Caco-2 (cell line): ENCODE measurements around the gene CHIC2. TPM values are rescaled to one million over a fixed set of nuclear protein-coding genes. Genes with fewer than 3 reads are reported as not detected.
A peak's percentile ranks its signal among the peaks of the same experiment; 100 is the strongest.
"Not testable (repeated sequence)": the region's sequence is repeated elsewhere in the genome, so short reads cannot be mapped to it uniquely, and the experiment has no call there.

Experiments used
- BruUV-seq: library from RNA; stranded (reverse); fragments of 400-500 nt; replicated peaks from 2 replicates; lab custom pipeline; 2021; lab: Mats Ljungman, UMichigan
- CTCF ChIA-PET: fragments of 300-600 bp; sonication (Branson Sonifier 250); formaldehyde crosslinking; loops from one replicate; lab custom pipeline; 2022; ENCODE audit warnings: antibody characterized with exemption; lab: Charles Lee
- POLR2A ChIA-PET: fragments of 300-600 bp; sonication (Branson Sonifier 250); formaldehyde crosslinking; loops from one replicate; lab custom pipeline; 2022; ENCODE audit warnings: antibody characterized with exemption; lab: Charles Lee
- DNase-seq, 2 experiments: peaks; one replicate each; pipeline versions ENCODE4 v3.0.0 to v3.0.0-alpha.2; 2020 to 2022
- H3K27me3 ChIP-seq: replicated peaks from 2 replicates; pipeline ENCODE4 v1.6.0; 2011; ENCODE audit warnings: low read length; ENCODE audit not compliant: control insufficient read depth, insufficient read depth
- H3K36me3 ChIP-seq: 2 replicates; pipeline ENCODE4 v1.5.1; 2011; ENCODE audit warnings: low read length; ENCODE audit not compliant: control insufficient read depth, insufficient read depth
- H3K4me1 ChIP-seq: fragments of 250-450 bp; sonication (Bioruptor Pico); 2 replicates; pipeline ENCODE4 v1.5.1; 2020; ENCODE audit warnings: mild to moderate bottlenecking
- H3K4me3 ChIP-seq: 2 replicates; pipeline ENCODE4 v1.5.1; 2011; ENCODE audit warnings: low read depth, mild to moderate bottlenecking, control low read depth, low read length
- H3K9me3 ChIP-seq: fragments of 250-450 bp; sonication (Bioruptor Pico); 2 replicates; pipeline ENCODE4 v1.5.1; 2020; ENCODE audit warnings: mild to moderate bottlenecking, moderate library complexity
- H3K27ac Mint-ChIP-seq: one replicate; pipeline ENCODE4 v1.8.0; 2022; ENCODE audit warnings: mixed read lengths; ENCODE audit not compliant: unreplicated experiment
- H3K27me3 Mint-ChIP-seq: one replicate; pipeline ENCODE4 v1.8.0; 2022; ENCODE audit warnings: mixed read lengths; ENCODE audit not compliant: insufficient read depth, unreplicated experiment
- H3K36me3 Mint-ChIP-seq: one replicate; pipeline ENCODE4 v1.8.0; 2022; ENCODE audit warnings: mild to moderate bottlenecking, mixed read lengths; ENCODE audit not compliant: insufficient read depth, unreplicated experiment
- H3K4me1 Mint-ChIP-seq: one replicate; pipeline ENCODE4 v1.8.0; 2022; ENCODE audit warnings: low read depth, mixed read lengths; ENCODE audit not compliant: unreplicated experiment
- H3K4me3 Mint-ChIP-seq: one replicate; pipeline ENCODE4 v1.8.0; 2022; ENCODE audit warnings: mild to moderate bottlenecking, moderate library complexity, mixed read lengths; ENCODE audit not compliant: unreplicated experiment
- H3K9me3 Mint-ChIP-seq: one replicate; pipeline ENCODE4 v1.8.0; 2022; ENCODE audit warnings: mixed read lengths; ENCODE audit not compliant: unreplicated experiment
- intact Hi-C: fragments of 100-400 bp; cut with micrococcal nuclease; formaldehyde crosslinking; loops from one replicate; pipeline ENCODE4 v1.10.0; 2022; ENCODE audit not compliant: unreplicated experiment
- total RNA-seq: library from RNA; stranded (reverse); gene quantifications from 2 replicates; pipeline ENCODE4 v1.2.3, GENCODE V29; 2022
- TF ChIP-seq, protein P1 (sequence below), 2 experiments: fragments of 200-600 bp in 1 of 2; IDR thresholded peaks; 1 replicate in 1 of 2; 2 replicates in 1 of 2; pipeline versions ENCODE4 v1.5.1 to v1.8.0; 2011 to 2022; ENCODE audit warnings: antibody characterized with exemption in 1 of 2, control low read depth in 1 of 2, inconsistent platforms in 1 of 2, low read depth in 1 of 2, low read length in 1 of 2, mild to moderate bottlenecking in 1 of 2, moderate library complexity in 1 of 2; ENCODE audit not compliant: insufficient read depth in 1 of 2, severe bottlenecking in 1 of 2, unreplicated experiment in 1 of 2

Gene CHIC2
- total RNA-seq, 1 experiment from 2014 or later, result 30.0 TPM

DNA sequence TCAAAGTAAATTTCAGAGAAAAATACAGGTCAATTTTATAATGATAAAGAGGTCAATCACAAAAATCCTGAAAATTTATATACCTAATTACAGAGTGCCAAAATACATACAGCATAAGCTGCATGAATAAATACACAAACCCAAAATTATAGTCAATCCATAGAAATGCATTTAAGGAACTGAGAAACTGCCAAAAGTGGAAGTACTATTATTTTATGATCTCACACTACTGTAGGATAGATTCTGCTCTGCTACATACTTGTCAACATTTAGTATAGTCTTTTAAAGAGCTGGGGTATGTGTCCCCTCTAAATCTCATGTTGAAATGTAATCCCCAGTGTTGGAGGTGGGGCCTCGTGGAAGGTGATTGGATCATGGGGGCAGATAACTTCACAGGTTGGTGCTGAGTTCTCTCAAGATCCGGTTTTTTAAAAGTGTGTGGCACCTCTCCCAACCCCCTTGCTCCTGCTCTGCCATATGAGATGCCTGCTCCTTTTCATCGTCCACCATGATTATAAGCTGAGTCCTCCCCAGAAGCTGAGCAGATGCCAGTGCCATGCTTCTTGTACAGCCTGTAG is 31.8 kb downstream of the CHIC2 start:
- no peaks in the 10 kb centered on the region for H3K36me3 ChIP-seq
- Mint-ChIP-seq H3K4me3 (no peak overlapping the region), H3K4me1 (peaks cover 7% of the 10 kb centered on the region), H3K27me3 (no peaks in the 10 kb centered on the region), H3K9me3 (no peaks in the 10 kb centered on the region), H3K27ac (peak overlapping the region; percentile 75), H3K36me3 (peaks cover 32% of the 10 kb centered on the region)
- intact Hi-C loops, result no loop called here
- DNase-seq, result no peak
- no peaks in the 10 kb centered on the region for H3K27me3 ChIP-seq
- no peaks in the 10 kb centered on the region; the same call in 1 of the 2 replicates for H3K9me3 ChIP-seq
- POLR2A ChIA-PET, result no interaction called here
- no peaks in the 10 kb centered on the region for H3K4me1 ChIP-seq
- no TSS peak for BruUV-seq
- H3K4me3 ChIP-seq, result no peak overlapping the region
- CTCF ChIA-PET, result no interaction called here
- TF ChIP-seq, protein P1, sequence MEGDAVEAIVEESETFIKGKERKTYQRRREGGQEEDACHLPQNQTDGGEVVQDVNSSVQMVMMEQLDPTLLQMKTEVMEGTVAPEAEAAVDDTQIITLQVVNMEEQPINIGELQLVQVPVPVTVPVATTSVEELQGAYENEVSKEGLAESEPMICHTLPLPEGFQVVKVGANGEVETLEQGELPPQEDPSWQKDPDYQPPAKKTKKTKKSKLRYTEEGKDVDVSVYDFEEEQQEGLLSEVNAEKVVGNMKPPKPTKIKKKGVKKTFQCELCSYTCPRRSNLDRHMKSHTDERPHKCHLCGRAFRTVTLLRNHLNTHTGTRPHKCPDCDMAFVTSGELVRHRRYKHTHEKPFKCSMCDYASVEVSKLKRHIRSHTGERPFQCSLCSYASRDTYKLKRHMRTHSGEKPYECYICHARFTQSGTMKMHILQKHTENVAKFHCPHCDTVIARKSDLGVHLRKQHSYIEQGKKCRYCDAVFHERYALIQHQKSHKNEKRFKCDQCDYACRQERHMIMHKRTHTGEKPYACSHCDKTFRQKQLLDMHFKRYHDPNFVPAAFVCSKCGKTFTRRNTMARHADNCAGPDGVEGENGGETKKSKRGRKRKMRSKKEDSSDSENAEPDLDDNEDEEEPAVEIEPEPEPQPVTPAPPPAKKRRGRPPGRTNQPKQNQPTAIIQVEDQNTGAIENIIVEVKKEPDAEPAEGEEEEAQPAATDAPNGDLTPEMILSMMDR (IDR thresholded peaks at IDR 0.05; ENCODE audit: insufficient read depth in 1 of 2, low read depth in 1 of 2, low read length in 1 of 2, severe bottlenecking in 1 of 2, unreplicated experiment in 1 of 2), result no peak

DNA sequence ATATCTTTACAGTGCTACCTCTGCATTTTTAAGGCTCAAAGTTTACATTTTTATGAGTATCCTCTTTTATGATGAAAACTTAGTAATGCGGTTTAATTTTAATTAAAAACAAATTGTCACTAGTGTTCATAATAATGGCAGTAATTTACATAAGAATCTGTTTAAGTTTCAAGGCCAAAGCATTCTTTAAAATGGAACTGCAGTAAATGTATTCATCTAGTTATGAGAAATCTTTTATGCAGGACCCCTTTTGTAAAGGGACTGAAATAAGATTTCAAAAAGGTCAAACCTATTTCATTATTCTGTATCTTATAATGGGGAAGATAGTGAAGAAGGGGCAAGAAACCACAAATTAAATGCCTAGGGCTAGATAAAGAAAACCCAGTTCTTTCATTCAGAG is 37.1 kb downstream of the CHIC2 start:
- Mint-ChIP-seq H3K27ac (no peak overlapping the region), H3K9me3 (peaks cover 9% of the 10 kb centered on the region), H3K27me3 (no peaks in the 10 kb centered on the region), H3K4me1 (no peaks in the 10 kb centered on the region), H3K4me3 (no peak overlapping the region), H3K36me3 (no peaks in the 10 kb centered on the region)
- Histone ChIP-seq H3K27me3 (no peaks in the 10 kb centered on the region), H3K36me3 (no peaks in the 10 kb centered on the region; the same call in 1 of the 2 replicates), H3K4me1 (no peaks in the 10 kb centered on the region), H3K4me3 (no peak overlapping the region), H3K9me3 (peaks cover 3% of the 10 kb centered on the region)
- TF ChIP-seq, protein P1 (IDR thresholded peaks at IDR 0.05; ENCODE audit: insufficient read depth in 1 of 2, low read depth in 1 of 2, low read length in 1 of 2, severe bottlenecking in 1 of 2, unreplicated experiment in 1 of 2), result no peak
- BruUV-seq, result no TSS peak
- ChIA-PET CTCF (no interaction called here), POLR2A (no interaction called here)
- intact Hi-C loops, result no loop called here
- no peak for DNase-seq

DNA sequence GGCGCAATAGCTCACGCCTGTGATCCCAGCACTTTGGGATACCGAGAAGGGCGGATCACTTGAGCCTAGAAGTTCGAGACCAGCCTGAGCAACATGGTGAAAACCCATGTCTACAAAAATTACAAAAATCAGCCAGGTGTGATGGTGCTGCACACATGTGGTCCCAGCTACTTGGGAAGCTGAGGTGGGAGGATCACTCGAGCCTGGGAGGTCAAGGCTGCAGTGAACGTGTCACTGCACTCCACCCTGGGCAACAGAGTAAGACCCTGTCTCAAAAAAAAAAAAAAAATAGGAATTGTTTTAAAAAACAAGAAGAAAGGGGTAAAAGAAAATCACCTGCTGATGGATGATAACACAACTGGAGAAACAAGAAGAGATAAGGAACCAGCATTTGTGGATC is 38.8 kb downstream of the CHIC2 start:
- Histone ChIP-seq H3K9me3 (peaks cover 3% of the 10 kb centered on the region), H3K36me3 (no peaks in the 10 kb centered on the region; the same call in 1 of the 2 replicates), H3K4me1 (no peaks in the 10 kb centered on the region), H3K27me3 (no peaks in the 10 kb centered on the region), H3K4me3 (no peak overlapping the region)
- intact Hi-C loops, result no loop called here
- Mint-ChIP-seq H3K4me1 (no peaks in the 10 kb centered on the region), H3K4me3 (no peak overlapping the region), H3K27me3 (no peaks in the 10 kb centered on the region), H3K27ac (no peak overlapping the region), H3K9me3 (peaks cover 9% of the 10 kb centered on the region), H3K36me3 (no peaks in the 10 kb centered on the region)
- BruUV-seq, result no TSS peak
- DNase-seq, result no peak
- CTCF ChIA-PET, result no interaction called here
- TF ChIP-seq, protein P1 (IDR thresholded peaks at IDR 0.05; ENCODE audit: insufficient read depth in 1 of 2, low read depth in 1 of 2, low read length in 1 of 2, severe bottlenecking in 1 of 2, unreplicated experiment in 1 of 2), result no peak
- POLR2A ChIA-PET, result no interaction called here

DNA sequence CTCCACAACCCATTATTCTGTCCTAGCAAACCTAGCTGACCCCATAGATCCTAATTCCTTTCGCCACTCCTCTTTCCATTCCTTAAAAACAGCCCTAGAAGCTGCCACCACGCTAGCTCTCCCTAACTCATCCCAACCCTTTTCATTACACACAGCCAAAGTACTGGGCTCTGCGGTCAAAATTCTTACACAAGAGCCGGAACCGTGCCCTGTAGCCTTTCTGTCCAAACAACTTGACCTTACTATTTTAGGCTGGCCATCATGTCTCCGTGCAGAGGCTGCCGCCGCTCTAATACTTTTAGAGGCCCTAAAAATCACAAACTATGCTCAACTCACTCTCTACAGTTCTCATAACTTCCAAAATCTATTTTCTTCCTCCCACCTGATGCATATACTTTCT is 41.4 kb downstream of the CHIC2 start:
- H3K27me3 ChIP-seq, H3K4me3 Mint-ChIP-seq, BruUV-seq, H3K36me3 ChIP-seq, H3K9me3 Mint-ChIP-seq, intact Hi-C loops, POLR2A ChIA-PET, H3K9me3 ChIP-seq, CTCF ChIA-PET, H3K27me3 Mint-ChIP-seq, DNase-seq, H3K4me1 Mint-ChIP-seq, H3K4me1 ChIP-seq, H3K27ac Mint-ChIP-seq, H3K36me3 Mint-ChIP-seq, H3K4me3 ChIP-seq: not testable (repeated sequence)
